Measurements from ENCODE around the gene HNRNPA0. TPM values are rescaled to one million over a fixed set of nuclear protein-coding genes. Genes with fewer than 3 reads are reported as not detected.

HNRNPA0 gene
- total and polyA plus RNA-seq, 9 of the 15 experiments (the other 6 are each of a cell fraction or from before 2014, with no cell fraction given), result 5.0 to 33.3 (median 10.7) TPM

- Histone ChIP-seq H2AFZ (ENCODE audit: low read depth, low read length) (no peak overlapping the region), H4K20me1 (replicated peaks; ENCODE audit: control insufficient read depth, insufficient read depth, low read length) (no peaks in the 10 kb centered on the region), H3K36me3 (ENCODE audit: control insufficient read depth, insufficient read depth, low read length) (no peaks in the 10 kb centered on the region), H3K79me2 (ENCODE audit: control insufficient read depth, insufficient read depth, low read length) (no peaks in the 10 kb centered on the region), H3K27me3 (ENCODE audit: control insufficient read depth in 2 of 2, insufficient read depth in 2 of 2, low read length in 2 of 2) (peaks cover 0 to 3% of the 10 kb centered on the region in 2 experiments; a peak in 2 of 5 replicates), H3K4me2 (ENCODE audit: insufficient read depth, low read length) (no peak overlapping the region), H3K9ac (ENCODE audit: insufficient read depth in 1 of 2, low read depth in 2 of 2, low read length in 2 of 2) (no peak overlapping the region), H3K4me1 (replicated peaks in 1 of 2; ENCODE audit: control insufficient read depth in 2 of 2, insufficient read depth in 2 of 2, low read length in 2 of 2) (no peaks in the 10 kb centered on the region), H3K27ac (ENCODE audit: extremely low read depth, low read depth, low read length) (no peak overlapping the region), H3K4me3 (no peak overlapping the region), H3K9me1 (ENCODE audit: control insufficient read depth, insufficient read depth, low read length) (no peaks in the 10 kb centered on the region), H3K9me3 (replicated peaks; ENCODE audit: control insufficient read depth, insufficient read depth, low read depth, low read length) (no peaks in the 10 kb centered on the region)
- no TSS peak for BruUV-seq (replicated peaks)
- no peak for DNase-seq (ENCODE audit: extremely low read depth in 1 of 4, low spot score in 3 of 4)
- no peak for FAIRE-seq
- CTCF ChIA-PET (ENCODE audit: low intra/inter-chr PET ratio), result no interaction called here
- no peak for ATAC-seq
- intact Hi-C loops (cut with micrococcal nuclease), result no loop called here
- in situ Hi-C loops (cut with MboI), result no loop called here
- POLR2A ChIA-PET, result interaction anchor here (1.0 kb wide), 1 partner anchor 24 kb away, joined by 3 read pairs; no protein-coding TSS in a partner anchor
- WGBS (ENCODE audit: insufficient coverage, low coverage, missing lambda C conversion rate), result 0% methylated on average over 6 of the region's 6 CpGs
- TF ChIP-seq, protein P1, sequence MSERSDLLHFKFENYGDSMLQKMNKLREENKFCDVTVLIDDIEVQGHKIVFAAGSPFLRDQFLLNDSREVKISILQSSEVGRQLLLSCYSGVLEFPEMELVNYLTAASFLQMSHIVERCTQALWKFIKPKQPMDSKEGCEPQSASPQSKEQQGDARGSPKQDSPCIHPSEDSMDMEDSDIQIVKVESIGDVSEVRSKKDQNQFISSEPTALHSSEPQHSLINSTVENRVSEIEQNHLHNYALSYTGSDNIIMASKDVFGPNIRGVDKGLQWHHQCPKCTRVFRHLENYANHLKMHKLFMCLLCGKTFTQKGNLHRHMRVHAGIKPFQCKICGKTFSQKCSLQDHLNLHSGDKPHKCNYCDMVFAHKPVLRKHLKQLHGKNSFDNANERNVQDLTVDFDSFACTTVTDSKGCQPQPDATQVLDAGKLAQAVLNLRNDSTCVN (CRISPR knock-in tag; IDR thresholded peaks at IDR 0.05), result no peak
- TF ChIP-seq ZNF561 (CRISPR knock-in tag; conservative IDR thresholded peaks at IDR 0.05) (no peak), SNRNP70 (optimal IDR thresholded peaks at IDR 0.05; ENCODE audit: low read depth, low read length) (no peak), KLF13 (tag; IDR thresholded peaks at IDR 0.05; ENCODE audit: borderline replicate concordance, low read depth) (no peak), ZC3H4 (CRISPR knock-in tag; IDR thresholded peaks at IDR 0.05; ENCODE audit: borderline replicate concordance) (no peak), U2AF2 (optimal IDR thresholded peaks at IDR 0.05; ENCODE audit: low read depth, low read length) (no peak), ZNF668 (CRISPR knock-in tag; IDR thresholded peaks at IDR 0.05) (no peak)
- TF ChIP-seq, protein P2, sequence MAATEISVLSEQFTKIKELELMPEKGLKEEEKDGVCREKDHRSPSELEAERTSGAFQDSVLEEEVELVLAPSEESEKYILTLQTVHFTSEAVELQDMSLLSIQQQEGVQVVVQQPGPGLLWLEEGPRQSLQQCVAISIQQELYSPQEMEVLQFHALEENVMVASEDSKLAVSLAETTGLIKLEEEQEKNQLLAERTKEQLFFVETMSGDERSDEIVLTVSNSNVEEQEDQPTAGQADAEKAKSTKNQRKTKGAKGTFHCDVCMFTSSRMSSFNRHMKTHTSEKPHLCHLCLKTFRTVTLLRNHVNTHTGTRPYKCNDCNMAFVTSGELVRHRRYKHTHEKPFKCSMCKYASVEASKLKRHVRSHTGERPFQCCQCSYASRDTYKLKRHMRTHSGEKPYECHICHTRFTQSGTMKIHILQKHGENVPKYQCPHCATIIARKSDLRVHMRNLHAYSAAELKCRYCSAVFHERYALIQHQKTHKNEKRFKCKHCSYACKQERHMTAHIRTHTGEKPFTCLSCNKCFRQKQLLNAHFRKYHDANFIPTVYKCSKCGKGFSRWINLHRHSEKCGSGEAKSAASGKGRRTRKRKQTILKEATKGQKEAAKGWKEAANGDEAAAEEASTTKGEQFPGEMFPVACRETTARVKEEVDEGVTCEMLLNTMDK (IDR thresholded peaks at IDR 0.05; ENCODE audit: borderline replicate concordance, insufficient read depth, low read depth, low read length, poor library complexity, severe bottlenecking), result no peak
Measured at GRCh38 chr5:137802282-137803210, 48.4 kb upstream of the HNRNPA0 start.

All from K562 (cell line).